Measurements from ENCODE around the gene VPS35. TPM values are rescaled to one million over a fixed set of nuclear protein-coding genes. Genes with fewer than 3 reads are reported as not detected.
A peak's percentile ranks its signal among the peaks of the same experiment; 100 is the strongest.

Gene VPS35
- total and polyA plus RNA-seq, 2 of the 13 experiments (the other 11 are each of a cell fraction or from before 2014, with no cell fraction given): 30.7 to 136 TPM

DNA sequence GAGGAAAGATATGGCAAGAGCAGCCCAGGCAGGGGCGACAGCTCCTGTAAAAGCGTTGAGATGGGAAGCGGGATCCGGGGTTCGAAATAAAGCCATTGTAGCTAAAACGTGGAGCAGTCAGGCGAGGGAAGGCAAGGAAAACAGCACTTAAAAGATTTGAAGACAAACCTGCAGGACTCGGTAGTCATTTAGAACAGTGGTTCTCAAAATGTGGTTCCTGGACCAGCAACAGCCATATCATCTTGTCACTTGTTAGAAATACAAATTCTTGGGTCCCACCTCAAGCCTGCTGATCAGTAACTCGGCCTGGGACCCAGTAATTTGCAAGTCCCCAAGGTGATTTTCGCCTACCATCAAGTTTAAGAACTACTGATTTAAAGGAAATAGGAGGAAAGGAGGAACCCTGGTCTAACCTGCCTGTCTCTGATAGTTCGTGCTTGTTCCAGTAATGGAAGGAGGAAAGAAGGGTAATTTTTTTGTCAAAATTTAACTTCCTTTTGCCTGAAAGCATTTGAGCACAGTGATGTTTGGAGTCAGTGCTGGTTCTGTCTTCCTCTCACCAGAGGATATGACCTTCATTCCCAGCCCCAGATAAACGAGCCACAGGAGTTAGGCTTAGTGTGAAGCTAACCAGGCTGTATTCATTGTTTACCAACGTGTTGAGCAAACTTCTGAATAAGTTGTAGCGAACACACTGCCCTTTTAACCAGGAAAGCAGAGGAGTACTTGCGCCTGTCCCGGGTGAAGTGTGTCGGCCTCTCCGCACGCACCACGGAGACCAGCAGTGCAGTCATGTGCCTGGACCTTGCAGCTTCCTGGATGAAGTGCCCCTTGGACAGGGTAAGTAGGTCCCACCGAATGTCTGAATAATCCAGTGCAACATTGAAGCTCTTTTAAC is 1.6 kb upstream of the VPS35 start (continued):
- TF ChIP-seq ZKSCAN8 (CRISPR knock-in tag; IDR thresholded peaks at IDR 0.05; ENCODE audit: borderline replicate concordance) (0 out of 2 replicates have a peak, but pooled peaks have one; percentile 25), RXRA (CRISPR knock-in tag; IDR thresholded peaks at IDR 0.05) (peak; percentile 35; the same call in 1 of the 2 replicates), SMAD1 (CRISPR knock-in tag; IDR thresholded peaks at IDR 0.05; ENCODE audit: borderline replicate concordance, low read depth) (no peak), ZNF232 (CRISPR knock-in tag; IDR thresholded peaks at IDR 0.05; ENCODE audit: borderline replicate concordance) (no peak; the same call in 1 of the 2 replicates), MTF1 (CRISPR knock-in tag; IDR thresholded peaks at IDR 0.05) (no peak), RBAK (CRISPR knock-in tag; IDR thresholded peaks at IDR 0.05) (no peak), PITX1 (CRISPR knock-in tag; IDR thresholded peaks at IDR 0.05) (peak; percentile 25; the same call in 1 of the 2 replicates), FOXA1 (IDR thresholded peaks at IDR 0.05) (no peak), FOXA1 (CRISPR knock-in tag; IDR thresholded peaks at IDR 0.05) (peak; percentile 90), ATRX (CRISPR knock-in tag; IDR thresholded peaks at IDR 0.05; ENCODE audit: borderline replicate concordance) (no peak), RBFOX2 (IDR thresholded peaks at IDR 0.05; ENCODE audit: low read depth, low read length) (no peak), ZNF780A (CRISPR knock-in tag; IDR thresholded peaks at IDR 0.05) (no peak)
- TF ChIP-seq, protein P1, sequence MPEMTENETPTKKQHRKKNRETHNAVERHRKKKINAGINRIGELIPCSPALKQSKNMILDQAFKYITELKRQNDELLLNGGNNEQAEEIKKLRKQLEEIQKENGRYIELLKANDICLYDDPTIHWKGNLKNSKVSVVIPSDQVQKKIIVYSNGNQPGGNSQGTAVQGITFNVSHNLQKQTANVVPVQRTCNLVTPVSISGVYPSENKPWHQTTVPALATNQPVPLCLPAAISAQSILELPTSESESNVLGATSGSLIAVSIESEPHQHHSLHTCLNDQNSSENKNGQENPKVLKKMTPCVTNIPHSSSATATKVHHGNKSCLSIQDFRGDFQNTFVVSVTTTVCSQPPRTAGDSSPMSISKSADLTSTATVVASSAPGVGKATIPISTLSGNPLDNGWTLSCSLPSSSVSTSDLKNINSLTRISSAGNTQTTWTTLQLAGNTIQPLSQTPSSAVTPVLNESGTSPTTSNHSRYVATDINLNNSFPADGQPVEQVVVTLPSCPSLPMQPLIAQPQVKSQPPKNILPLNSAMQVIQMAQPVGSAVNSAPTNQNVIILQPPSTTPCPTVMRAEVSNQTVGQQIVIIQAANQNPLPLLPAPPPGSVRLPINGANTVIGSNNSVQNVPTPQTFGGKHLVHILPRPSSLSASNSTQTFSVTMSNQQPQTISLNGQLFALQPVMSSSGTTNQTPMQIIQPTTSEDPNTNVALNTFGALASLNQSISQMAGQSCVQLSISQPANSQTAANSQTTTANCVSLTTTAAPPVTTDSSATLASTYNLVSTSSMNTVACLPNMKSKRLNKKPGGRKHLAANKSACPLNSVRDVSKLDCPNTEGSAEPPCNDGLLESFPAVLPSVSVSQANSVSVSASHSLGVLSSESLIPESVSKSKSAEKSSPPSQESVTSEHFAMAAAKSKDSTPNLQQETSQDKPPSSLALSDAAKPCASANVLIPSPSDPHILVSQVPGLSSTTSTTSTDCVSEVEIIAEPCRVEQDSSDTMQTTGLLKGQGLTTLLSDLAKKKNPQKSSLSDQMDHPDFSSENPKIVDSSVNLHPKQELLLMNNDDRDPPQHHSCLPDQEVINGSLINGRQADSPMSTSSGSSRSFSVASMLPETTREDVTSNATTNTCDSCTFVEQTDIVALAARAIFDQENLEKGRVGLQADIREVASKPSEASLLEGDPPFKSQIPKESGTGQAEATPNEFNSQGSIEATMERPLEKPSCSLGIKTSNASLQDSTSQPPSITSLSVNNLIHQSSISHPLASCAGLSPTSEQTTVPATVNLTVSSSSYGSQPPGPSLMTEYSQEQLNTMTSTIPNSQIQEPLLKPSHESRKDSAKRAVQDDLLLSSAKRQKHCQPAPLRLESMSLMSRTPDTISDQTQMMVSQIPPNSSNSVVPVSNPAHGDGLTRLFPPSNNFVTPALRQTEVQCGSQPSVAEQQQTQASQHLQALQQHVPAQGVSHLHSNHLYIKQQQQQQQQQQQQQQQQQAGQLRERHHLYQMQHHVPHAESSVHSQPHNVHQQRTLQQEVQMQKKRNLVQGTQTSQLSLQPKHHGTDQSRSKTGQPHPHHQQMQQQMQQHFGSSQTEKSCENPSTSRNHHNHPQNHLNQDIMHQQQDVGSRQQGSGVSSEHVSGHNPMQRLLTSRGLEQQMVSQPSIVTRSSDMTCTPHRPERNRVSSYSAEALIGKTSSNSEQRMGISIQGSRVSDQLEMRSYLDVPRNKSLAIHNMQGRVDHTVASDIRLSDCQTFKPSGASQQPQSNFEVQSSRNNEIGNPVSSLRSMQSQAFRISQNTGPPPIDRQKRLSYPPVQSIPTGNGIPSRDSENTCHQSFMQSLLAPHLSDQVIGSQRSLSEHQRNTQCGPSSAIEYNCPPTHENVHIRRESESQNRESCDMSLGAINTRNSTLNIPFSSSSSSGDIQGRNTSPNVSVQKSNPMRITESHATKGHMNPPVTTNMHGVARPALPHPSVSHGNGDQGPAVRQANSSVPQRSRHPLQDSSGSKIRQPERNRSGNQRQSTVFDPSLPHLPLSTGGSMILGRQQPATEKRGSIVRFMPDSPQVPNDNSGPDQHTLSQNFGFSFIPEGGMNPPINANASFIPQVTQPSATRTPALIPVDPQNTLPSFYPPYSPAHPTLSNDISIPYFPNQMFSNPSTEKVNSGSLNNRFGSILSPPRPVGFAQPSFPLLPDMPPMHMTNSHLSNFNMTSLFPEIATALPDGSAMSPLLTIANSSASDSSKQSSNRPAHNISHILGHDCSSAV (CRISPR knock-in tag; IDR thresholded peaks at IDR 0.05; ENCODE audit: borderline replicate concordance): no peak
- TF ChIP-seq, protein P2, sequence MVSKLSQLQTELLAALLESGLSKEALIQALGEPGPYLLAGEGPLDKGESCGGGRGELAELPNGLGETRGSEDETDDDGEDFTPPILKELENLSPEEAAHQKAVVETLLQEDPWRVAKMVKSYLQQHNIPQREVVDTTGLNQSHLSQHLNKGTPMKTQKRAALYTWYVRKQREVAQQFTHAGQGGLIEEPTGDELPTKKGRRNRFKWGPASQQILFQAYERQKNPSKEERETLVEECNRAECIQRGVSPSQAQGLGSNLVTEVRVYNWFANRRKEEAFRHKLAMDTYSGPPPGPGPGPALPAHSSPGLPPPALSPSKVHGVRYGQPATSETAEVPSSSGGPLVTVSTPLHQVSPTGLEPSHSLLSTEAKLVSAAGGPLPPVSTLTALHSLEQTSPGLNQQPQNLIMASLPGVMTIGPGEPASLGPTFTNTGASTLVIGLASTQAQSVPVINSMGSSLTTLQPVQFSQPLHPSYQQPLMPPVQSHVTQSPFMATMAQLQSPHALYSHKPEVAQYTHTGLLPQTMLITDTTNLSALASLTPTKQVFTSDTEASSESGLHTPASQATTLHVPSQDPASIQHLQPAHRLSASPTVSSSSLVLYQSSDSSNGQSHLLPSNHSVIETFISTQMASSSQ (IDR thresholded peaks at IDR 0.05; ENCODE audit: low read depth): no peak
- TF ChIP-seq, protein P2 (CRISPR knock-in tag; IDR thresholded peaks at IDR 0.05; ENCODE audit: borderline replicate concordance): no peak
